ENCODE results near the gene POLR3F.

DNA sequence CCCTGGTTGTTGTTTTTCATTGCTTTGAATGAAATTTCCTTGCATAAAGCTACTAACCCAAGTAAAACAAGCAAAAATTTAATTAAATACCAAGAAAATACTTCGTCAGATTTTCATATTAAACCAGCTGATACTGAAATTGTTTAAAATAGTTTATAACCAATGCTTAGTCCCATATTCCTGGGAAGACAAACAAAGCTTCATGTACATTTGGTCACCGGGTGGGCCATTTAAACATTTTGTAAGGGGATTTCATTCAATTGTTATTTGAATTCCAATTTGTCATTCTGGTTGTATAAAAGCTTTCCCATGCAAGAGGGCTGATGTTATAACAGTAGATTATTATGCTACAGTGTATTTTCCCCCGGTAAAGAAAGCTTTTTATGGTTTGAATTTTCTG, 30.4 kb downstream of the POLR3F start:
- TF ChIP-seq CTCF (IDR thresholded peaks at IDR 0.05) (no peak), POLR2A (IDR thresholded peaks at IDR 0.05) (no peak)

All from uterus (tissue), 2 donors.